SU-DHL-6 (cell line): Measurements from ENCODE around the gene DAP3.

Source experiments
- EZH2phosphoT487 ChIP-seq: fragments of 200-600 bp; sonication (generic), shearing (Covaris generic); conservative IDR thresholded peaks from 2 replicates; pipeline ENCODE4 v1.6.1; 2018; ENCODE audit warnings: mild to moderate bottlenecking, antibody characterized with exemption, low read length, moderate library complexity, mixed read lengths
- TF ChIP-seq, protein P1 (sequence below): fragments of 200-600 bp; sonication (generic); IDR thresholded peaks from one replicate; pipeline ENCODE4 v1.5.1; 2017; ENCODE audit warnings: antibody characterized with exemption, mild to moderate bottlenecking, low read length, moderate library complexity; ENCODE audit not compliant: insufficient read depth, poor library complexity, severe bottlenecking

DNA sequence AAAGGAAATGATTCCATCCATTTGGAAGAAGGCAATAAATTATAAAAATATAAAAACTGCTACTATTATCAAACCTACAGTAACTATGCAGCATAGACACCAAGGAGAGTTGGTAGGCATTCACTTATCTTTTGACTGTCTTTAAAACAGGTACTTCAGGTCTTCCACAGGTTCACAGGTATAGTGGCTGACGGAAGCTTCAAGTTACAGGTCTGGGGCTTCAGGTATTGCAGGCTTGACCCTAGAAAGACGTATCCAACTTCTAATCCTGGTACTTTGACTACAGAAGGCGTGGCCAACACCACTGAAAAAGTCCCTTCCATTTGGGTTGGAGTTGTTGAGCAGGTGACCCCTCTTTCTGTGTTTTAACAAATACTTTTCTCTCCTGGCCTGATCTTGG, 35.9 kb upstream of the DAP3 start:
- TF ChIP-seq, protein P1, sequence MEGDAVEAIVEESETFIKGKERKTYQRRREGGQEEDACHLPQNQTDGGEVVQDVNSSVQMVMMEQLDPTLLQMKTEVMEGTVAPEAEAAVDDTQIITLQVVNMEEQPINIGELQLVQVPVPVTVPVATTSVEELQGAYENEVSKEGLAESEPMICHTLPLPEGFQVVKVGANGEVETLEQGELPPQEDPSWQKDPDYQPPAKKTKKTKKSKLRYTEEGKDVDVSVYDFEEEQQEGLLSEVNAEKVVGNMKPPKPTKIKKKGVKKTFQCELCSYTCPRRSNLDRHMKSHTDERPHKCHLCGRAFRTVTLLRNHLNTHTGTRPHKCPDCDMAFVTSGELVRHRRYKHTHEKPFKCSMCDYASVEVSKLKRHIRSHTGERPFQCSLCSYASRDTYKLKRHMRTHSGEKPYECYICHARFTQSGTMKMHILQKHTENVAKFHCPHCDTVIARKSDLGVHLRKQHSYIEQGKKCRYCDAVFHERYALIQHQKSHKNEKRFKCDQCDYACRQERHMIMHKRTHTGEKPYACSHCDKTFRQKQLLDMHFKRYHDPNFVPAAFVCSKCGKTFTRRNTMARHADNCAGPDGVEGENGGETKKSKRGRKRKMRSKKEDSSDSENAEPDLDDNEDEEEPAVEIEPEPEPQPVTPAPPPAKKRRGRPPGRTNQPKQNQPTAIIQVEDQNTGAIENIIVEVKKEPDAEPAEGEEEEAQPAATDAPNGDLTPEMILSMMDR, result no peak
- TF ChIP-seq EZH2phosphoT487, result no peak
